ENCODE data around the gene BARX2.

DNA sequence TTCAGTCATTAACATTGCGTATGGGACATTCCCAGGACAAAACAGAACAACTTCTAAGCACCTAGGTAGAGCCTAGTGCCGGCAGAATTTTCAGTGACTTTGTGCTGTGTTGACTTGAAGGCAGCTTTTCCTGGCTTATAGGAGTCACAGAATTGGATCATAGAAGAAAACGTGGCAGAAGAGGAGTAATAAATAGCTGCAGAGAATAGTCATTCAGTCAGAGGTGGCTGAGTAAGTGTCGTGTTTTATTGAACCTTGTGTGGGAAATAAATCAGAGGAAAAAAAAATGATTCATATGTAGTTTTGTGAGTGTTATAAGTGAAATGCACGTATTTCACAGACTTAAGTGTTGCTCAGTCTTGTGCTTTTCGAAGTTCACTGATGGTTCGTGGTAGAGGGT lies 2.1 kb downstream of the BARX2 start:
- TF ChIP-seq CTCF (IDR thresholded peaks at IDR 0.05) (no peak), ZFX (IDR thresholded peaks at IDR 0.05; ENCODE audit: borderline replicate concordance) (no peak)

All from 22Rv1 (cell line).